Endothelial cell of umbilical vein (primary cell): ENCODE measurements around the gene GALNT2. TPM values are rescaled to one million over a fixed set of nuclear protein-coding genes. Genes with fewer than 3 reads are reported as not detected.

Experiments used
- BruUV-seq: library from RNA; stranded (reverse); fragments of 400-500 nt; replicated peaks from 2 replicates; lab custom pipeline; 2021; lab: Mats Ljungman, UMichigan
- CTCF ChIA-PET: fragments of 300-600, 350-600 bp; sonication (Branson Sonifier 250); formaldehyde crosslinking; loops from one replicate; lab custom pipeline; 2021; ENCODE audit warnings: antibody characterized with exemption, inconsistent platforms; lab: Charles Lee
- POLR2A ChIA-PET: fragments of 300-600, 350-600 bp; sonication (Branson Sonifier 250); formaldehyde crosslinking; loops from one replicate; lab custom pipeline; 2021; ENCODE audit warnings: antibody characterized with exemption, inconsistent platforms; lab: Charles Lee
- DNase-seq: peaks from one replicate; pipeline ENCODE4 v3.0.0-alpha.2; 2011; ENCODE audit warnings: low read depth, low spot score
- FAIRE-seq: peaks from 2 replicates; lab custom pipeline; 2011; peaks lifted over from hg19 to GRCh38; lab: Jason Lieb, UNC
- H2AFZ ChIP-seq: 2 replicates; pipeline ENCODE4 v1.6.0; 2012; ENCODE audit warnings: low read depth, low read length, control low read depth, inconsistent platforms
- H3K27ac ChIP-seq: 2 replicates; pipeline ENCODE4 v1.5.1; 2011; ENCODE audit warnings: low read depth, mild to moderate bottlenecking, control low read depth, low read length, moderate library complexity; ENCODE audit not compliant: insufficient read depth
- H3K27me3 ChIP-seq, 2 experiments: 2 replicates each; pipeline versions ENCODE4 v1.6.0 to v1.6.1; 2011; ENCODE audit warnings: low read length in 2 of 2, mixed read lengths in 1 of 2; ENCODE audit not compliant: control insufficient read depth in 2 of 2, insufficient read depth in 2 of 2
- H3K36me3 ChIP-seq, 2 experiments: 2 replicates in 1 of 2; 3 replicates in 1 of 2; pipeline ENCODE4 v1.5.1; 2011; ENCODE audit warnings: low read length in 2 of 2, mild to moderate bottlenecking in 1 of 2, moderate library complexity in 1 of 2; ENCODE audit not compliant: control insufficient read depth in 2 of 2, insufficient read depth in 2 of 2; ENCODE audit errors: extremely low read depth in 1 of 2
- H3K4me1 ChIP-seq: 3 replicates; pipeline ENCODE4 v1.5.1; 2011; ENCODE audit warnings: mild to moderate bottlenecking, low read length; ENCODE audit not compliant: control insufficient read depth, insufficient read depth; ENCODE audit errors: extremely low read depth
- H3K4me2 ChIP-seq: 2 replicates; pipeline ENCODE4 v1.6.1; 2011; ENCODE audit warnings: low read length, control low read depth, mixed read lengths; ENCODE audit not compliant: insufficient read depth
- H3K4me3 ChIP-seq, 3 experiments: fragments of 200-600 bp in 1 of 3; sonication (generic), shearing (Covaris generic) in 1 of 3; replicated peaks in 1 of 3; 2 replicates each; pipeline ENCODE4 v1.5.1; 2011 to 2016; ENCODE audit warnings: control low read depth in 3 of 3, low read length in 3 of 3, mild to moderate bottlenecking in 2 of 3, inconsistent platforms in 1 of 3, low read depth in 1 of 3, moderate library complexity in 1 of 3; ENCODE audit not compliant: insufficient read depth in 1 of 3
- H3K79me2 ChIP-seq: 2 replicates; pipeline ENCODE4 v1.6.0; 2012; ENCODE audit warnings: low read length, inconsistent platforms; ENCODE audit not compliant: control insufficient read depth, insufficient read depth
- H3K9ac ChIP-seq: replicated peaks from 2 replicates; pipeline ENCODE3; 2011; ENCODE audit warnings: low read length, control low read depth; ENCODE audit not compliant: insufficient read depth; ENCODE audit errors: extremely low read depth
- H3K9me1 ChIP-seq: replicated peaks from 3 replicates; pipeline ENCODE4 v1.6.0; 2011; ENCODE audit warnings: mild to moderate bottlenecking, low read length; ENCODE audit not compliant: control insufficient read depth, insufficient read depth; ENCODE audit errors: extremely low read depth
- H3K9me3 ChIP-seq: replicated peaks from 2 replicates; pipeline ENCODE4 v1.5.1; 2012; ENCODE audit warnings: low read length, inconsistent platforms; ENCODE audit not compliant: control insufficient read depth, insufficient read depth
- H4K20me1 ChIP-seq: replicated peaks from 2 replicates; pipeline ENCODE3; 2011; ENCODE audit warnings: mild to moderate bottlenecking, low read length; ENCODE audit not compliant: control insufficient read depth, insufficient read depth; ENCODE audit errors: extremely low read depth
- EZH2 ChIP-seq: IDR thresholded peaks from 2 replicates; pipeline ENCODE4 v1.6.1; 2012; ENCODE audit warnings: borderline replicate concordance, low read depth, mild to moderate bottlenecking, moderate library complexity, low read length, inconsistent platforms; ENCODE audit not compliant: severe bottlenecking
- FOS ChIP-seq: IDR thresholded peaks from 2 replicates; pipeline ENCODE4 v1.6.1; 2011; ENCODE audit warnings: mild to moderate bottlenecking, low read length, moderate library complexity, borderline replicate concordance; ENCODE audit not compliant: insufficient read depth
- GATA2 ChIP-seq: IDR thresholded peaks from 2 replicates; pipeline ENCODE4 v1.7.0; 2011; ENCODE audit warnings: low read depth, mild to moderate bottlenecking, moderate library complexity, mixed read lengths, low read length; ENCODE audit not compliant: insufficient read length, insufficient read depth
- JUN ChIP-seq: IDR thresholded peaks from 2 replicates; pipeline ENCODE4 v1.6.1; 2011; ENCODE audit warnings: borderline replicate concordance, low read depth; ENCODE audit not compliant: insufficient read length, insufficient read depth
- MYC ChIP-seq: IDR thresholded peaks from one replicate; pipeline ENCODE4 v1.6.1; 2011; ENCODE audit warnings: mild to moderate bottlenecking, low read depth, low read length
- POLR2A ChIP-seq: IDR thresholded peaks from 2 replicates; pipeline ENCODE4 v1.6.1; 2012; ENCODE audit warnings: low read depth, mild to moderate bottlenecking, control low read depth, low read length
- POLR2AphosphoS5 ChIP-seq: IDR thresholded peaks from 2 replicates; pipeline ENCODE4 v1.6.1; 2012; ENCODE audit warnings: low read depth, mild to moderate bottlenecking, control low read depth, low read length, moderate library complexity; ENCODE audit not compliant: insufficient read depth
- dilution Hi-C: fragments of 300-500 bp; cut with MboI; formaldehyde crosslinking; loops from one replicate; pipeline ENCODE4 v1.15.0; 2019; ENCODE audit warnings: low sequenced_read_pairs; ENCODE audit not compliant: extremely low pct_ligation_motif_present
- intact Hi-C: fragments of 100-400 bp; cut with micrococcal nuclease; formaldehyde crosslinking; loops from one replicate; pipeline ENCODE4 v1.10.0; 2022
- polyA plus RNA-seq, 4 experiments: library from polyadenylated mRNA; depleted of rRNA in 3 of 4; stranded (reverse) in 3 of 4; unstranded in 1 of 4; fragments of >200 nt; gene quantifications; 2 replicates each; pipeline versions ENCODE4 v1.2.1 to v1.2.3, GENCODE V29; 2011 to 2012; ENCODE audit warnings: missing spikeins in 1 of 4
- total RNA-seq: library from RNA; stranded (reverse); gene quantifications from 2 replicates; pipeline ENCODE4 v1.2.3, GENCODE V29; 2021
- TF ChIP-seq, protein P1 (sequence below): IDR thresholded peaks from 2 replicates; pipeline ENCODE4 v1.6.1; 2011; ENCODE audit not compliant: insufficient read depth, insufficient read length
- TF ChIP-seq, protein P2 (sequence below), 2 donors: IDR thresholded peaks; 1 replicate in 1 of 2; 2 replicates in 1 of 2; pipeline ENCODE4 v1.5.1; 2011; ENCODE audit warnings: low read length in 2 of 2, mild to moderate bottlenecking in 2 of 2, moderate library complexity in 2 of 2, control low read depth in 1 of 2, inconsistent platforms in 1 of 2, low read depth in 1 of 2; ENCODE audit not compliant: insufficient read depth in 1 of 2; ENCODE audit errors: extremely low read depth in 1 of 2

GALNT2 gene
- total and polyA plus RNA-seq, 2 donors (not counting 3 experiments of a cell fraction or from before 2014, with no cell fraction given): 56.3 to 77.5 TPM

DNA sequence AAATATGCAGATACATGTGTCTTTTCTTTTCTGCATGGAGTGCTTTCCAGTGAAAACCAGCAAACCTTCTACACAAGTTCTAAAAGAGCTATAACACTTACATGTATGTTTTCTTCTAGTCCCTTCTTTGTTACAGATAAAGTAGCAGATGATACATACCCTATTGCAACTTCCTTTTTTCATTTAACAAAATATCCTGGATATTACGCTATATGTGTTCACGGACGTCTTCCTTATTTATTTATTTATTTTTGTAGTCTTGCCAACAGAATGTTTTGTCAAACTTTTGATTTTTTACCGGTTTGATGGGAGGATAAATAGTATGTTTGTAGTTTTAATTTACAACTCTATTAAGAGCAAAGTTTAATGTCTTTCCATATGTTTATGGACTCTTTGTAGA lies 5.2 kb upstream of the GALNT2 start:
- Histone ChIP-seq H3K36me3 (no peaks in the 10 kb centered on the region), H3K9me3 (no peaks in the 10 kb centered on the region), H3K4me1 (no peaks in the 10 kb centered on the region), H3K9ac (no peak overlapping the region), H3K4me2 (no peak overlapping the region), H4K20me1 (no peaks in the 10 kb centered on the region), H3K9me1 (no peaks in the 10 kb centered on the region), H3K27ac (no peak overlapping the region), H3K4me3 (no peak overlapping the region), H2AFZ (no peak overlapping the region), H3K79me2 (no peaks in the 10 kb centered on the region), H3K27me3 (peaks cover 8 to 9% of the 10 kb centered on the region in 2 experiments)
- CTCF ChIA-PET: no interaction called here
- intact Hi-C loops: no loop called here
- dilution Hi-C loops: no loop called here
- BruUV-seq: no TSS peak
- TF ChIP-seq, protein P1, sequence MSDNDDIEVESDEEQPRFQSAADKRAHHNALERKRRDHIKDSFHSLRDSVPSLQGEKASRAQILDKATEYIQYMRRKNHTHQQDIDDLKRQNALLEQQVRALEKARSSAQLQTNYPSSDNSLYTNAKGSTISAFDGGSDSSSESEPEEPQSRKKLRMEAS: no peak
- no peak for TF ChIP-seq MYC
- TF ChIP-seq JUN: no peak
- no peak for TF ChIP-seq FOS
- TF ChIP-seq GATA2: no peak
- TF ChIP-seq POLR2AphosphoS5: no peak
- TF ChIP-seq POLR2A: no peak
- TF ChIP-seq, protein P2, sequence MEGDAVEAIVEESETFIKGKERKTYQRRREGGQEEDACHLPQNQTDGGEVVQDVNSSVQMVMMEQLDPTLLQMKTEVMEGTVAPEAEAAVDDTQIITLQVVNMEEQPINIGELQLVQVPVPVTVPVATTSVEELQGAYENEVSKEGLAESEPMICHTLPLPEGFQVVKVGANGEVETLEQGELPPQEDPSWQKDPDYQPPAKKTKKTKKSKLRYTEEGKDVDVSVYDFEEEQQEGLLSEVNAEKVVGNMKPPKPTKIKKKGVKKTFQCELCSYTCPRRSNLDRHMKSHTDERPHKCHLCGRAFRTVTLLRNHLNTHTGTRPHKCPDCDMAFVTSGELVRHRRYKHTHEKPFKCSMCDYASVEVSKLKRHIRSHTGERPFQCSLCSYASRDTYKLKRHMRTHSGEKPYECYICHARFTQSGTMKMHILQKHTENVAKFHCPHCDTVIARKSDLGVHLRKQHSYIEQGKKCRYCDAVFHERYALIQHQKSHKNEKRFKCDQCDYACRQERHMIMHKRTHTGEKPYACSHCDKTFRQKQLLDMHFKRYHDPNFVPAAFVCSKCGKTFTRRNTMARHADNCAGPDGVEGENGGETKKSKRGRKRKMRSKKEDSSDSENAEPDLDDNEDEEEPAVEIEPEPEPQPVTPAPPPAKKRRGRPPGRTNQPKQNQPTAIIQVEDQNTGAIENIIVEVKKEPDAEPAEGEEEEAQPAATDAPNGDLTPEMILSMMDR (IDR thresholded peaks at IDR 0.05; ENCODE audit: extremely low read depth in 1 of 2, insufficient read depth in 1 of 2, low read depth in 1 of 2, low read length in 2 of 2): no peak
- no peak for TF ChIP-seq EZH2
- FAIRE-seq: no peak
- POLR2A ChIA-PET: no interaction called here
- DNase-seq: no peak
